ENCODE results near the gene SLIT3.

Gene SLIT3

GRCh38 chr5:168779333-168779732 lies 521.6 kb downstream of the SLIT3 start:
- Histone ChIP-seq H3K27me3 (ENCODE audit: control insufficient read depth, insufficient read depth, low read length) (no peaks in the 10 kb centered on the region), H3K4me3 (ENCODE audit: low read depth, low read length) (no peak overlapping the region), H3K9ac (ENCODE audit: low read depth, low read length) (no peak overlapping the region), H3K9me3 (ENCODE audit: control insufficient read depth, insufficient read depth, low read length) (no peaks in the 10 kb centered on the region), H3K4me1 (ENCODE audit: control insufficient read depth, insufficient read depth, low read length) (peaks cover 6% of the 10 kb centered on the region), H3K36me3 (ENCODE audit: control insufficient read depth, insufficient read depth, low read length) (no peaks in the 10 kb centered on the region)

DNA sequence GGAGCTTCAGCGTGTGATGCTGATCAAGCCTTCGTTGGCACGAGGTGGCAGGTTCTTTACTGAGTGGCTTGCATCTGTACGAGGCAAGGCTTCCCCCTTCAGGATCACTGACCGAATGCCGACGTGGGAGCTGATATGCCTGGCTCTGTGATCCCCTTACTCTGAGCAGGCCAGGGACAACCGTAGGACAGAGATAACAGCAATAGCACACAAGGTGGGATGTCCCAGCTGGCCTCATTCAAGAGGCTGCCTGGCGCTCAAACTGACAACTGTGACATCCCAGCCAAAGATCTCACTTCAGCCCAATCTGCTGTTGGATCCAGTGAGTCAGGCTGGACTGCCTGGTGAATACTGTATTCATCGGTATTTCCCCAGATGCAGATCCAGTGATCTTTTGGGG lies 522.4 kb downstream of the SLIT3 start:
- Histone ChIP-seq H3K27me3 (ENCODE audit: control insufficient read depth, insufficient read depth, low read length) (no peaks in the 10 kb centered on the region), H3K4me3 (ENCODE audit: low read depth, low read length) (no peak overlapping the region), H3K9me3 (ENCODE audit: control insufficient read depth, insufficient read depth, low read length) (no peaks in the 10 kb centered on the region), H3K9ac (ENCODE audit: low read depth, low read length) (no peak overlapping the region), H3K4me1 (ENCODE audit: control insufficient read depth, insufficient read depth, low read length) (peaks cover 6% of the 10 kb centered on the region), H3K36me3 (ENCODE audit: control insufficient read depth, insufficient read depth, low read length) (no peaks in the 10 kb centered on the region)

DNA sequence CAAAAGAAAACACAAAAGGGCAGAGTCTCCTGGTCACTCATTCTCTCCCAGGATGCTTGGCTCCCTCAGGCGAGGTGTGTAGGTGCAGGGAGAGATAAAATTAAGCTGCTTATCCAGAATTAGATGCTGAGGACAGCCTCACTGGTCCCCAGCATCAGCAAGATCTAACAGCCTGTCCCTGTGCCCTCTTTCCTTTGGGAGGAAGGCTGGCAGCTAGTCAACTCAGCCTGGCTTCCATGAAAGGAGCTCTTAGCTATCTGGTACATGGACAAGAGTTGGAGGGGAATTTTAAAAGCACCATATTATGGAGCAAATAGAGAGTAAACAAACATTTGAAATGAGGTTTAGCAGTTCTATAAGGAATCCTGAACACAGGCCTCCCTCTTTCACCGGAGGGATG lies 523.3 kb downstream of the SLIT3 start:
- H3K9me3 ChIP-seq (ENCODE audit: control insufficient read depth, insufficient read depth, low read length) = no peaks in the 10 kb centered on the region
- H3K4me1 ChIP-seq (ENCODE audit: control insufficient read depth, insufficient read depth, low read length) = peaks cover 6% of the 10 kb centered on the region
- H3K27me3 ChIP-seq (ENCODE audit: control insufficient read depth, insufficient read depth, low read length) = no peaks in the 10 kb centered on the region
- no peak overlapping the region for H3K4me3 ChIP-seq (ENCODE audit: low read depth, low read length)
- H3K9ac ChIP-seq (ENCODE audit: low read depth, low read length) = no peak overlapping the region
- no peaks in the 10 kb centered on the region for H3K36me3 ChIP-seq (ENCODE audit: control insufficient read depth, insufficient read depth, low read length)

- H3K9ac ChIP-seq (ENCODE audit: low read depth, low read length) = no peak overlapping the region
- no peaks in the 10 kb centered on the region for H3K27me3 ChIP-seq (ENCODE audit: control insufficient read depth, insufficient read depth, low read length)
- H3K4me1 ChIP-seq (ENCODE audit: control insufficient read depth, insufficient read depth, low read length) = no peaks in the 10 kb centered on the region
- H3K9me3 ChIP-seq (ENCODE audit: control insufficient read depth, insufficient read depth, low read length) = no peaks in the 10 kb centered on the region
- no peak overlapping the region for H3K4me3 ChIP-seq (ENCODE audit: low read depth, low read length)
- H3K36me3 ChIP-seq (ENCODE audit: control insufficient read depth, insufficient read depth, low read length) = no peaks in the 10 kb centered on the region
Measured at GRCh38 chr5:168776070-168776469, 524.9 kb downstream of the SLIT3 start.

DNA sequence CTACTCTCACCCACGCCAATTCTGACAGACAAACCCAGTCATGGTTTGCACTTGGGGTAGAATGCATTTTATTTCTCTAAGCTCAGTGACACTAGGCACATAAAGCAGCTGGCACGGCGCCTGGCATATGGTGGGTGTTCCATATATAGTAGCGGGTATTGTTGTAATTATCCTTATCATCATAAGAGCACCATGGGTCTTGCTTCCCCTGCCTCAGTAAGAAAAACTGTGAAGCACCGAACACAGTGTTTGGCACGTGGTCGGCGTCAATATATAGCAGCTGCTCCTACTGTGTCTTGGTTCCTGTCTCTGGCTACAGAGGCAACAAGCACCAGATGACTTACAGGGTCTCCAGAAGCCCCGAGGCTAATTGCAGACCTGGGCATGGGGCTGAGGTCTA lies 527.7 kb downstream of the SLIT3 start:
- Histone ChIP-seq H3K9me3 (ENCODE audit: control insufficient read depth, insufficient read depth, low read length) (no peaks in the 10 kb centered on the region), H3K27me3 (ENCODE audit: control insufficient read depth, insufficient read depth, low read length) (no peaks in the 10 kb centered on the region), H3K4me1 (ENCODE audit: control insufficient read depth, insufficient read depth, low read length) (no peaks in the 10 kb centered on the region), H3K4me3 (ENCODE audit: low read depth, low read length) (no peak overlapping the region), H3K36me3 (ENCODE audit: control insufficient read depth, insufficient read depth, low read length) (no peaks in the 10 kb centered on the region), H3K9ac (ENCODE audit: low read depth, low read length) (no peak overlapping the region)

- Histone ChIP-seq H3K9ac (ENCODE audit: low read depth, low read length) (no peak overlapping the region), H3K27me3 (ENCODE audit: control insufficient read depth, insufficient read depth, low read length) (no peaks in the 10 kb centered on the region), H3K9me3 (ENCODE audit: control insufficient read depth, insufficient read depth, low read length) (no peaks in the 10 kb centered on the region), H3K36me3 (ENCODE audit: control insufficient read depth, insufficient read depth, low read length) (no peaks in the 10 kb centered on the region), H3K4me1 (ENCODE audit: control insufficient read depth, insufficient read depth, low read length) (no peaks in the 10 kb centered on the region), H3K4me3 (ENCODE audit: low read depth, low read length) (no peak overlapping the region)
Measured at GRCh38 chr5:168772316-168772961, 528.5 kb downstream of the SLIT3 start.

GRCh38 chr5:168771678-168772077 lies 529.3 kb downstream of the SLIT3 start:
- no peak overlapping the region for H3K4me3 ChIP-seq (ENCODE audit: low read depth, low read length)
- no peaks in the 10 kb centered on the region for H3K4me1 ChIP-seq (ENCODE audit: control insufficient read depth, insufficient read depth, low read length)
- H3K27me3 ChIP-seq (ENCODE audit: control insufficient read depth, insufficient read depth, low read length) = no peaks in the 10 kb centered on the region
- no peak overlapping the region for H3K9ac ChIP-seq (ENCODE audit: low read depth, low read length)
- no peaks in the 10 kb centered on the region for H3K36me3 ChIP-seq (ENCODE audit: control insufficient read depth, insufficient read depth, low read length)
- H3K9me3 ChIP-seq (ENCODE audit: control insufficient read depth, insufficient read depth, low read length) = no peaks in the 10 kb centered on the region

GRCh38 chr5:168770996-168771395 lies 529.9 kb downstream of the SLIT3 start:
- Histone ChIP-seq H3K4me1 (ENCODE audit: control insufficient read depth, insufficient read depth, low read length) (no peaks in the 10 kb centered on the region), H3K9ac (ENCODE audit: low read depth, low read length) (no peak overlapping the region), H3K36me3 (ENCODE audit: control insufficient read depth, insufficient read depth, low read length) (no peaks in the 10 kb centered on the region), H3K4me3 (ENCODE audit: low read depth, low read length) (no peak overlapping the region), H3K27me3 (ENCODE audit: control insufficient read depth, insufficient read depth, low read length) (no peaks in the 10 kb centered on the region), H3K9me3 (ENCODE audit: control insufficient read depth, insufficient read depth, low read length) (no peaks in the 10 kb centered on the region)

- Histone ChIP-seq H3K36me3 (ENCODE audit: control insufficient read depth, insufficient read depth, low read length) (no peaks in the 10 kb centered on the region), H3K4me1 (ENCODE audit: control insufficient read depth, insufficient read depth, low read length) (no peaks in the 10 kb centered on the region), H3K9ac (ENCODE audit: low read depth, low read length) (no peak overlapping the region), H3K27me3 (ENCODE audit: control insufficient read depth, insufficient read depth, low read length) (no peaks in the 10 kb centered on the region), H3K4me3 (ENCODE audit: low read depth, low read length) (no peak overlapping the region), H3K9me3 (ENCODE audit: control insufficient read depth, insufficient read depth, low read length) (no peaks in the 10 kb centered on the region)
Measured at GRCh38 chr5:168770036-168770498, 530.9 kb downstream of the SLIT3 start.

DNA sequence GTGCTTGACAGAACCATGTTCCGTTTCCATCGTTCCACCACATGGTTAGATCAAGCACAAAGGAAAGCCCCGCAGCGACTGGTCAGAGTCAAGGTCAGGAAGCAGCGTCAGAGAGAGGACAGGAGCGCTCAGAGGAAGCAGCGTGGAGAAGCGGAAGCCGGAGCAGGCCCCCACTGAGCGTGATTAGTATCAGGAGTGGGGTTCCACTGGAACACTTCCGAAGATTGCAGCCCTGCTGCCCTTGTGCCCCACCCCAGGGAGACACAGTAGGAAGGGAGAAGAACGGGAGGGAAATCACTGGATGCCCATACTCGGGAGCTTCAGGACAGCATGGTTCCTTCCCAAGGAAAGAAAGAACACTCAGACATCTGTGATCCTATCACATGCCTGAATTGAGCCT lies 532.8 kb downstream of the SLIT3 start:
- no peak overlapping the region for H3K4me3 ChIP-seq (ENCODE audit: low read depth, low read length)
- no peak overlapping the region for H3K9ac ChIP-seq (ENCODE audit: low read depth, low read length)
- H3K36me3 ChIP-seq (ENCODE audit: control insufficient read depth, insufficient read depth, low read length) = no peaks in the 10 kb centered on the region
- H3K4me1 ChIP-seq (ENCODE audit: control insufficient read depth, insufficient read depth, low read length) = no peaks in the 10 kb centered on the region
- no peaks in the 10 kb centered on the region for H3K9me3 ChIP-seq (ENCODE audit: control insufficient read depth, insufficient read depth, low read length)
- no peaks in the 10 kb centered on the region for H3K27me3 ChIP-seq (ENCODE audit: control insufficient read depth, insufficient read depth, low read length)

DNA sequence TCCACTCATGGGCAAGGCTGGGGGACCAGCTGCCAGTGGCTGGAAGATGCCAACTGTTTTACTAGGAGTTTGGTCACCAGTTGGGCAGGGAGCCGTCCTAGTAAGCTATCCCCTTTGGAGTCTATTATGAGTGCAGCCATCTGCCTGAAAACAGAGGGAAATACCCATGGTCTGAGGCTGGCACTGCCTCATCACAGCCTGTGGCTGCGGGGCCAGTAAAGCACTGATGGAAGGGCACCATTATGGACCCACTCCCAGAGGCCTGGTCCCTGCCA lies 534.6 kb downstream of the SLIT3 start:
- no peaks in the 10 kb centered on the region for H3K4me1 ChIP-seq (ENCODE audit: control insufficient read depth, insufficient read depth, low read length)
- no peak overlapping the region for H3K4me3 ChIP-seq (ENCODE audit: low read depth, low read length)
- H3K36me3 ChIP-seq (ENCODE audit: control insufficient read depth, insufficient read depth, low read length) = no peaks in the 10 kb centered on the region
- no peak overlapping the region for H3K9ac ChIP-seq (ENCODE audit: low read depth, low read length)
- no peaks in the 10 kb centered on the region for H3K27me3 ChIP-seq (ENCODE audit: control insufficient read depth, insufficient read depth, low read length)
- H3K9me3 ChIP-seq (ENCODE audit: control insufficient read depth, insufficient read depth, low read length) = no peaks in the 10 kb centered on the region

DNA sequence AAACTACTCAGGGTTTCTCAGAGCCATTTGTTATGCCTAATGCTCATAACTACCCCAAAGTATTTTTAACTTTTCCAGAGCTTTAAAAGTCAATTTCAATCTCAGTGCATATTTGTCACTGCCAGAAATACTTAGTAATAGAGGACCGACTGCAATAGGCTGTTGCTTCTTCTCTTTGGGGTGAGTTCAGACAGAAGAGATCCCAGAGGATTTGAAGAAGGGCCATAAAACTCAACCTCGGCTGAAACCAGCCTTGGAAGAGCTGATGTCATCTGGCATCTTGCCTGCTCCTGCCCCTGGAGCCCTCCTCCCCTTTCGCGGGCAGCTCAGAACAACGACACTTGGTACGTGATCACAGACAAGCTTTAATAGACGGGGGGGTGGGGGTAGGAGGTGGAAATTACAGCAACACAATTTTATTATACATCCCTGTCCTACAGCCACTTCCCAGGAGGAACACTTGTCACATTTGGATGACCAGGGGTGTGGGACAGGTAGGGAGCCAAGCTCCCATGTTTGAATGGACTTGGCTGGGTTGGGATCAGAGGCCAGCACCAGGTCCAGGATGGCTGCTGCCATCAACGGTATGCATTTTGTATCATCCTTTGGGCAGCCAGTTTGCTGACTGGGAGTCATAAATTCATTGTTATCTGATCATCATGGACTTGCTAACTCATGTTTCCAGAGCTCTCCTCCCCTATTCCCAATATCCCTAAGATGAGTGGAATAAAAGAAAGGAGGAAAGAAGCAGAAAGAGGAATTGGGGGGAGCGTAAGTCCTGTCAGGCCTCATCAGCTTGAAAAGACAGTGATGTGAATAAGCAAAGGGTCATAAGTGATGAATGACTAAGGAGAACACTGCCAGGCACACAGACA lies 535.2 kb downstream of the SLIT3 start:
- Histone ChIP-seq H3K27me3 (ENCODE audit: control insufficient read depth, insufficient read depth, low read length) (no peaks in the 10 kb centered on the region), H3K36me3 (ENCODE audit: control insufficient read depth, insufficient read depth, low read length) (no peaks in the 10 kb centered on the region), H3K4me1 (ENCODE audit: control insufficient read depth, insufficient read depth, low read length) (no peaks in the 10 kb centered on the region), H3K9ac (ENCODE audit: low read depth, low read length) (no peak overlapping the region), H3K4me3 (ENCODE audit: low read depth, low read length) (no peak overlapping the region), H3K9me3 (ENCODE audit: control insufficient read depth, insufficient read depth, low read length) (no peaks in the 10 kb centered on the region)
